HG03432 (cell line): Measurements from ENCODE around the gene SOCS2.
"Not testable (repeated sequence)": the region's sequence is repeated elsewhere in the genome, so short reads cannot be mapped to it uniquely, and the experiment has no call there.

ENCODE experiments used
- ATAC-seq: cut with Tn5 transposase; IDR thresholded peaks from one replicate; pipeline ENCODE4 v1.9.1; 2021; ENCODE audit warnings: mild to moderate bottlenecking, moderate library complexity; ENCODE audit not compliant: unreplicated experiment

Gene SOCS2

DNA sequence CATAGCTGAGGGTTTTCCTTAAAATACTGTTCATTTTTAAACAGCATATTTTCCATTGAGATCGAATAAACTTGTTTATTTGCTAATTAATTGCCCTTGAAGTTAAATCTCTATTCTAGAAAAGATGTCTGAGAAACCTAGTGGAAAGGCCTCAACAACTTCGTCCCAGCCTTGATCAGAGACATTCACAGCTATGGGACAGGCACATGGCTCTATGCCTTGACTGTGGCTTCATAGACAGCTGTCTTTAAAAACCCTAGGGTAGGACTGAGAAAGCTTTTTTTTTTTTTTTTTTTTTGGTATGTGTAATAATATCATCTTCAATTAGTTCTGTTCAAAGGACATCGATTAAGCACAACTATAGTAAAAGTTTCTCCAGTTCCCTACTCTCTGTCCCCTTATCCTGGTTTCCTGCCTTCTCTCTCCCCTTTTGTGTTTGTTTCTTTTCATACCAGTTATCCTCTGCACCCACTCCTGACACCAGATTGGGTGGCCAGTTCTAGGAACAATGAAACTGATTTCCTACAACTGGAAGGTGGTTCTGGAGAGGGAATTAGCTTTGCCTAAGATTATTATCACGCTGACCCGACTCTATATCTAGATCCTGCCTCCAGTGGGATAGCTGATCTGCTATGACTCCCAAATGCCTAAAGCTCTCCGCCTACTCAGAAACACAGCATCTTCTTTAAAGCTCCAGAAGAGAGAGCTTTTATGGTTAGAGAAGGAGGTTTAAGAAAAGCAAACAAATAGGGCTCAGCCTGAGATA lies 20.3 kb downstream of the SOCS2 start:
- ATAC-seq, result no peak

DNA sequence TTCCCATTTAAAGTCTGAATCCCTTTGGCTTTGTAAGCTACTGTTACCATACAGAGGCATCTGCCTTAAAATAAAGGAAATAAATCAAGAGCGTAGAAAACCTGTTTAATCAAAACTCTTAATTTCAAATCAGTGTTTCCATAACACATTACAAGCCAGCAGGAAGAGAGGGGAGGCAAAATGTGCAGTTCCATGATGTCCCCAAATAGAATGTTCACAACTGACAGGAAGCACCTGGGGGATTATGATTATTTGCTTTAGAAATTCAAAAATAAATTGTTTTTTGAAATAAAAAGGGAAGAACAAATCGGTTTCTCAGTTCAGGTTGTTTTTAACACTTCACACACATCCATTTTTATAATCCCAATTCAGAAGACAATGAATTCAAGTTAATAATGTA lies 21.4 kb downstream of the SOCS2 start:
- ATAC-seq, result no peak

DNA sequence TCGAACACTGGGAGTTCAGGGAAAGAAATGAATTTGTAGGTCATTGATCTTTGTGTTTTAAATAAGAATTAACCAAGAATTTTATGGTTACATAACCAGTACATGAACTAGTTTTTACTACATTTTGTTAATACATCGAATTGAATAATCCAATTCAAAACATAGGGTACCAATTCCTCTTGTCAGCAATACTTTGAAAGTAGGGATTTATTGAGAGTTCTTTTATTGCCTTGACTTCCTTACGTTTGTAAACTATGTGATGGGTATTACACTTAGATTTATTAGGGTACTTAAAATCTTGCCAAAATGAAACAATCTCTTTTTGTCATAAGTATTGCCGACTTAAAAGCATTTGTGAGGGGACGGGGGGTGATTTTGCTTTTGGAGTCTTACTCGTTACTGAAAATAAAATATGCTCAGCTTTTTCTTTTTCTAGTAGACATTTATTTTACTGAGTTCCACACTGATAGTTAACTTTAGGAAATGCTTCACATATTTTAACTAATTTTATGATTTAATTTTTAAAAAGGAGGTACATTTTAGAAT lies 22.4 kb downstream of the SOCS2 start:
- ATAC-seq, result no peak

DNA sequence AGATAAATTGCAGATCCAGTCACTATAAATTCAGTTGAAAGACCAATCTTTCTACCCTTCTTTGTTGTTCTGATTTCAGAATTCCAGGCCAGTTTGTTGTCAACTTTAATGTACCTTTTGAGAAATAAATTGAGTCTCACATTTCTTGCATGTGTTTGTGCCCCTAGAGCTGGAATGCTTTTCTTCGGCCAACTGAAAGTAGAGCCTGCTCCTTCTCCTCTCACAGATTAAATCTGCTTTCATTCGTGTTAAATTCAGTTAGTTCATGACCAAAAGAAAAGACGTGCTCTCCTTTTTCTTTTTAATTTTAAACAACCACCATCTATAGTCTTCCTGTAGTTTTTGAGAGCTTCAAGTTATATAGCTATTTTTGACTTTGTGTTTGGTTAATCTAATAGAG lies 22.9 kb downstream of the SOCS2 start:
- no peak for ATAC-seq

DNA sequence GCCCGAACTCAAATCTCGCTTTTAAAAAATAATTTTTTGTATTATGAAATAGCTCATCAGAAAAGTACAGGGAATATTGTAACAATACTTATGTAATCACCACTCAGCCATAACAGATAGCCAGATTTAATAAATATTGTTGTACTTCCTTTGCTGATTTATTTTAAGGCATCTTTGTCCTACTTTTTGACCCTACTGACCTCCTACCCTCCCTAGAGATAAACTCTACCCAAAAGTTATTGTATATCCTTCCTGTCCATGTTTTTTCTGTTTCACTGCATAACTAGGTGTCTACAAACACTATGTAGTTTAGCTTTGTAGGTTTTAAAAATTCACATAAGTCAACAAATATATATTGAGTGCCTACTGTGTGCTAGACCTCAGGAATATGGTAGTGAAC lies 25.1 kb downstream of the SOCS2 start:
- ATAC-seq, result no peak

DNA sequence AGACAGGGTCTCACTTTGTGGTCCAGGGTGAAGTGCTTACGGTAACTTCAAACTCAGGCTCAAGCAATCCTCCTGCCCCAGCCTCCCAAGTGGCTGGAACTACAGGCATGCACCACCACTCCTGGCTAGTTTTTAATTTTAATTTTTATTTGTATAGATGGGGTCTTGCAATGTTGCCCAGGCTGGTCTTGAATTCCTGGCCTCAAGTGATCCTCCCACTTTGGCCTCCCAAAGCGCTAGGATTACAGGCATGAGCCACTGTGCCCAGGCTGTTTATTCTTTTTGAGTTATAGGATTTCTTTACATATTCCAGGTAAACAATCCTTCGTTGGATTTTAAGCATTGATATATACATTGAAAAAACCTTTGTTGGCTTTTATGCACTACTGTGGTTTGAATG lies 26.7 kb downstream of the SOCS2 start:
- ATAC-seq, result no peak

DNA sequence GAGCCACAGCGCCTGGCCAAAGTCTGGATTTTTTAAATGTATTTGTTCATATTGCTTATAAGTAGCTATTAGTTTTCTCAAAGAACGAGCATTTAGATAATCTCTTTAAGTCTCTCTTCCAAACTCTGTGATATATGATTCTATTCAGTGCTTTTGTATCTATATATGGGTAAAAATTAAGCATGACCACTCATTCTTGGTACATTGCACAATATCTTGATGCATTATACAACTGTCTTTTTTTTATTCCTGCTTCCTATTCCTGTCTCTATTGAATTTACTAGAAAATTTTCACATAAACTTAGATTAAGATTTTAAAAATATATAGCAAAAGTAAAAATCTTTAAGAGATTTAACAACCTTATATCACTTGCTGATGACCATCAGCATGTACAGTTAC lies 29.1 kb downstream of the SOCS2 start:
- ATAC-seq, result no peak

DNA sequence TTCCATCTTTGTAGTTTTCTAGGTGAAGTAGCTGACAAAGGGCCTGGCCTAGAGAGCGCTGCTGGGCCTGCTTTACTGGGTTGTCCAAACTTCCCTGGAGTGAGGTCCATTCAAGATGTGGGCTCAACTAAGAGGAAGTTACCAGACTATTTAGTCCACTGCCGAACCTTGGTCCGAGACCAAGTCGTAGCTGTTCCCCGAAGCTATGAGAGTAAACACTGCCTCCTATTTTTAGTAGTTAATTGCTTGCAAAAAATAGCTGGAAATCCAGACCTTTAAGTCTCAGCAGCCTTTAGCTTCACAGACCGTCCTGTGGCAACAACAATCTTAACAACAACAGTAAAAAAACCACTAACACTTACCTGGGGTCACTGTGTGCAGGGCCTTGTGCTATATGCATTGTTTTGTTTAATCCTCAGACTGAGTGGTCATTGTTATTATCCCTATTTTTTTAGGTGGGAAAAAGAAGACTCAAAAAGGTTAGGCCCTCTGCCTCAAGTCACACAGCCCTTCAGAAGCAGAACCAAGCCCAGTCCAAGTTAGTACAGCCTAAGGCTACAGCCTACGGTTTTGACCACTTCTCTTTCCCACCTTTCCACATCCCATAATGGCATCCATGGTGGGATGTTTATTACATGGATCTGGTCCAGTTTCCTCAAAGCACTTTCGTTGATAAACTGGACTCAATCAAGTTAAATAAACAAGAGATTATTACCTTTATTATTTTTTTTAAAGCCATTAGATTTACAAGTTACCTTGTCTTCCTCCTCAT lies 30.6 kb downstream of the SOCS2 start:
- ATAC-seq, result no peak

DNA sequence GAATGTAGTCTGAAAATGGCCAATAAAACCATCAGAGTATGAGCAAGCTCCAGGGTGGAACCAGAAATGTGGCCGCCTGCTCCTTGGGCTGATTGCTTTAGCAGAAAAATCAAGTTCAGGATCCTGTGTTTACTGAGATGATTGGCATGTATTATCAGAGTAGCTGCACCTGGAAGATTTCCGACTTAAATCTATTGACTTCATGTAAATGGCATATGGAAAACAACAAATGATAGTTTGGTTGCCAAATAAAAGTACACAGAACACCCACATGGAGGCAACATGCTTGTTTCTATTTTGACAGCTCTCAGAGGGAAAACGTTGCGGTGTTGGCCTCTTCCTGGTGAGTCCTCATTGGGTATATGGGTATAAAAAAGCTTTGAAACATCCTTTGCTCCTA lies 31.3 kb downstream of the SOCS2 start:
- no peak for ATAC-seq

DNA sequence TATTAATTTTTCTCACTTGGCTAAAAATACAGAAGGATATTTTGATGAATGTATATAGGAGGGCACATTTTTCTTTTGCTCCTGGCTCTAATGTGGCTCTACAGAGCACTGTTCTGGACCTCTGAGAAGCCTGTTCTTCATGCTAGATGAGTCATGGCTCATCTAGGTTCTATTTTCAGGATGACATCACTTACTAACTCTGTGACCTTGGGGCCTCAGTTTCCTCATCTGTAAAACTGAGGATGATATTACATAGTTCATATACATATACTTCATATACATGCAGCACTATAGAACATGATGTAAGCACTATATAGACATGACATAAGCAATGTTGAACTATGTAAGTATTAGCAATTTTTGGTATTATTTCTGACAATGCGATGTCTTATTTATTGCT lies 35.8 kb downstream of the SOCS2 start:
- no peak for ATAC-seq

DNA sequence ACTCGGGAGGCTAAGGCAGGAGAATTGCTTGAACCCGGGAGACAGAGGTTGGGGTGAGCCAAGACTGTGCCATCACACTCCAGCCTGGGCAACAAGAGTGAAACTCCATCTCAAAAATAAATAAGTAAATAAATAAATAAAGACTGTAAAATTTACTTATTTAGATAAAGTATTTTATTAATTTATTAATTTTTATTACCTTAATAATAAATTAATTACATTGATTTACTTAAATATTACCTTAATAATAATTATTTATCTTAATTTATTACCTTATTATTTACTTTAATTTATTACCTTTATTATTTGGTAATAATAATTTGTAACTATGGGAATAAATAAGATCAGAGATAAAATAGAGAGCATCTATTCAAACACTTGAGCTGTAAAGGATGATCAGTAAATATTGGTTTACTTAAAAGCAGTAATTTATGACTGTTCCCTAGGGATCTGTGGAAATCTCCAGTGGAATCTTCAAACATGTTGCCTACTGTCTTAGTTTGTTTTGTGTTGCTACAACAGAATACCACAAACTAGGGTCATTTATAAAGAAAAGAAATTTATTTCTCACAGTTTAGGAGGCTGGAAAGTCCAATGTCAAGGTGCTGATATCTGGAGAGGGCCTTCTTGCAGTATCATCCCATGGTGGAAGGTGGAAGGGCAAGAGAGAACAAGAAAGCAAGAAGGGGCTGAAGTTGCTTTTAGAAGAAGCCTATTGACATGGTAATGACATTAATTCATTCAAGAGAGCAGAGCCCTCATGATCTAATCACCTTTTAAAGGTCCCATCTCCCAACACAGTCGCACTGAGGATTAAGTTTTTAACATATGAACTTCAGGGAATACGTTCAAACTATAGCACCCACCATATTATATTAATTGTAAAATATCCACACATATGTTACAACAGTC lies 37.1 kb downstream of the SOCS2 start:
- no peak for ATAC-seq

DNA sequence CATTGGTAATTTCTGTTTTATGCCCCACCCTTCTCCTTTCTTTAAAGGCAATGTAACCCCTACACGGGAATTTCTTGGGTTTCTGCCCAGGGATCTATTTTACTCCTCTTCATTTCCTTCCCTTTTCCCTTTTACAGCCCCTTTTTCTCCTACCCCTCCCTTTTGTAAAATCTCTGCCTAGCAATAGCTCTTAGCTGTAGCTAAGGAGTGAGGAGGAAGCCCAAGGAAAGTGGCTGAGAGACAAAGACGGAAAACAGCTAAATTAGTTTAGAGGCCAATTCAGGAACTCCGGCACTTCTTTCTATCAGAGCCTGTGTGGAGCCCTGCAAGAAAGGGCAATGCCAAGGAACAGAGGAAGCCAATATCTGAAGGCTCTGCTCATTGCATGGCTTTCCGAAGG lies 40.3 kb downstream of the SOCS2 start:
- ATAC-seq, result no peak

DNA sequence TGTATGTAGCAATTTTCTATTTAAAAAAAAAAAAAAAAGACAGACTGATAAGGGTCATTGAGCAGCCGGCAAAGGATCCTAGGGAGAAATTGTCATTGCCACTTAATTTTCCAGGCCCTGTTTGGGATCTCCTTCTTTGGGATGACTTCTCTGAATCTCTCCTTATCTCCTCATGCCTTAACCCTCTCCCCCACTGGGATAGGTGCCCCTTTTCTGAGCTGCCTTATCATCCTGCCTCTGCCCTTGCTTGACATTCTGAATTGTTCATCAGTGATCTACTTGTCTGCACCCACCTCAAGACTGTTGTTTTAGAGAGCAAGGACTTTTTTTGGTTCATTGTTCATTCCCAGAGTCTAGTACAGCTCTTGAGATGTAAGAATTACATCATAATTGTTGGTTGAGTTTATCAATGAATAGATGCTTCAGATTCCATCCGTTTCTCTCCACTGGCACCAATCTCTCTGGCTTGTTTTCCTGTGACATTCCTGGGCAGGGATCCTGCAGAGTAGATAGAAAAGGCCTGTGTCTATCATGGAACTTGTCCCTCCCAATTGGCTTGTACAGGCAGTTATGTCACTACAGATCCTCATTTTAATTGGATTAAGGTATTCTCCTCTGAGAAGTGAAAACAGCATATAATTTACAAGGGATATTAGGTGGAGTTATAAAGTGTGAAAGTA lies 42.6 kb downstream of the SOCS2 start:
- no peak for ATAC-seq

DNA sequence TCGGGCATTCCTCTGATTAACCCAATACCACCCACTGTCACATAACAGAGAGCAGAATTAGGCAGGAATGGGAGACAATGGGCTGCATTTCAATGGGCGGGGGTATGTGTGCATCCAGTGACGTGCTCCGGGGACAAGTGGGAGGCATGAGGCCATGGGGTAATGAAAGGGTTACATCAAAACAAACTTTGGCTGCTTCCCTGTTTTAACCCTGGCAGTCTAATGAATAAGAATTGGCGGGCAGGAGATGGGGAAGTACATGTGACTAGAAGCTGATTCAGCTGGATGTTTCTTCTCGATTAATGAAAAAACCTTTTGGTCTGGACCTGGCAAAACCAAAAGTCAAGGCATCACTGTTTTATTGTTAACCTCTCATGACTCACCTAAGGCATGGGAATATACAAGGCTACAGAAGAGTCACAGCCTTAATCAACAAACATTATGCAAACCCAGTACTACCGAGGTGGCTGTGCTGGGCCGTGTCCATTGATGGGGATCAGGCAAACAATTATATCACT lies 44.2 kb downstream of the SOCS2 start:
- no peak for ATAC-seq

DNA sequence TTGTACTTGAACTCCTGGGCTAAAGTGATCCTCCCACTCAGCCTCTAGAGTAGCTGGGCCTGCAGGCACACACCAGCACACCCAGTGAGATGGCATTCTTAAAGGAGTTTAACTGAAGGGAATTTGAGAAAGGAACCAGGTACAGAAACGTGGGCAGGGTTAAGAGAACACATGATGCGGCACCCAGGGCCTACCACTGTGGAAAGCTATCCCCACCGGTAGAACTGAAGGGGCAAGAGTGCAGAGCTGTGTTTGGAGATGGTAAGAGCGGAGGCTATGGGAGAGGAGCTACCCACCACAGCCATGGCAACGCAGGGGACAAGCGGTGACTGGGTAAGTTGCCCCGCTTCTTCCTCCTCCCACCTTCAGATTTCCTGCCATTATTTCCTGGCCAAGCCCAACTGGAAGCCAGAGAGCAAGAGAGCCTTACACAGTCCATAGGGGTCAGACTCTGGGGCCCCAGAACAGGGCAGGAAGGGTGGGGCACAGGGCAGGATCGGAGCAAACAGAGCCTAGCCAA lies 46.5 kb downstream of the SOCS2 start:
- ATAC-seq, result no peak

DNA sequence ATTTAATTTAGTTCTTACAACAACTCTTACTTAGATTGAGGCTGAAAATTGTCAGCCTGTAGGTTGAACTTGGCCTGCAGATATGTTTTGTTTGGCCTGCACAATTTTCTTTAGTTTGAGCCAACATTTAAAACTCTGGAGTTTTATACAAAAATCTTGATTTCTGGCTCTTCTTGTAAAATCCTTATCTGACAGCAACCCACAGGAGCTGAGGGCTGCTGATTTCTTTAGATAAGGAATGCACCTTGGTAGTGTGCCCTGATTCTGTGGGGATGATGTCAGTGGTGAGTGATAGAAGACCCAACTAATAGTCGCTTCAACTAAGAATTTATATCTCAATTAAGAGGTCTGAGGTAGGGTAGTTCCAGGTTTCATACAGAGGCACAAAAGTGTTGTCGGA lies 49.5 kb downstream of the SOCS2 start:
- ATAC-seq, result no peak

DNA sequence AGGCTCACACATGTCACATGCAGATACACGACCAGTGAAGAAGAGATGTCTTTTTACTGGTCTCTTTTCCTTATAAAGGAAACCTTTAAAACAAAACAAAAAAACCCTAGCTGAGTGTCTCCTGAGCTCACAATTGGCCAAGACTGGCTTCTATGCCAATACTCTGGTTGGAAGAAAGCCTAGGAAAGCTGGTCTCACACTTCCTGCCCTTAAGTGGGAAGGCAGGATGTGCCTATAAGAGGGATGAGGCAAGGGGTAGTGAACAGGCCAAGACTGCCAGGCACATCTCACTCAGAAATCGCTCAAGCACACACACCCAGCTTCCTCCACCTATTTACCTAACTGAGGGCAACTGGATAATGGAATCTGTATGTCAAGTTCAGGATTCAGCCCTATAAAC lies 50.0 kb downstream of the SOCS2 start:
- ATAC-seq, result no peak

DNA sequence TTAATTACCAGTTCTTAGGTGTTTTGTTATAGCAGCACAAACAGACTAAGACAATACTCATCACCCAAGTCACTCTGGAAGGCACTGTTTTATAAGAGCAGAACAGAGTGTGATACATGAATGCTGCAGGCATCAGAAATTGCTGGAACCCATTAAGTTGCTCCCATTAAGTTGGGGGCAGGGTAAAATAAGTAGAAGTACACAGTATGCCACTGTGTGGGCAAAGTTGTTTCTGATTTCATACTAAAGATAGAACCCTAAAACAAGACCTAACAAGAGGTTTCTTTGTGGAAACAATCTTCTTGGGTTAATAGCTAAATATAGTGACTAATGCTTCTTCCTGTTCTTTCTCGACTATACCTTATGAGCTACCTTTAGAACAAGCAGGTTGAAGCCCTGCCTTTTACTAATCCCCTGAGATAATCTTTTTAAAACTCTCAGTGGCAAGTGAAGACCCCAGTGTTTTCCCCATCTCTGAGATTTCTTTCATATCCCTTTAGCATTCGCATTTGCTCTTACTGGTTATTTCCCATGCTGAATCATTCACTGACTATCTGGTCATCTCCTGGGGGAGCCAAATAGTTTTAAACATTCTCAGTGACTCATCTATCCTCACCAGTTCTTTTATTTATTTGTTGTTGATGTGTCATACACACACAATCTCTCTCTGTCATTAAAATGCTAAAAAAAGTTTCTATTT lies 52.3 kb downstream of the SOCS2 start:
- peak; percentile 82 for ATAC-seq

DNA sequence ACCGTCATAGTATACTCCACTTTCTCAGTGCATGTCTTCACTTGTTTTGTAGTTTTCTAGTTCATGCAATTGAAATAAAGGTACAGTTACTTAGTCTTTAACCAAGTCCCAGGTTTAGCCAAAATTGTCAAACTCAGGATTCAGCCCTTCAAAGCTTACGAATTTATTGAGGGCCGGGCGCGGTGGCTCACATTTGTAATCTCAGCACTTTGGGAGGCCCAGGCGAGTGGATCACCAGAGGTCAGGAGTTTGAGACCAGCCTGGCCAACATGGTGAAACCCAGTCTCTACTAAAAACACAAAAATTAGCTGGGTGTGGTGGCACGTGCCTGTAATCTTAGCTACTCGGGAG lies 52.8 kb downstream of the SOCS2 start:
- not testable (repeated sequence) for ATAC-seq

DNA sequence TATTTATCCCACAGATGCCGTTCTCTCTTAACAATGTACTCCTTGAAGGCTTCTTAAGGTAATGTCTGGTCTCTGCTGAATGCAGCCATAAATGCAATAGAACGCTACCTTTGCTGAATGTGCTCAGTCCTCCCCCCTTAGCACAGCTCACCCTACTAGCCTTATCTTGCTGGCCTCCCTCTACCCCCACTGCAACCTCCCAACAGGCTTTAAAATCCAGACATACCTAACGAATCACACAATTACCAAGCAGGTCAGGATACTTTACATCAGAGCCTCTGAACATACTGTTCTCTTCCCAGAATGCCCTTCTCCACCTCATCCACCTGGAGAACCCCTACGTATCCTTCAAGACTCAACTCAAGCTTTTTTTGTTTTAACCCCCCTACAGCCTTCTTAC lies 53.7 kb downstream of the SOCS2 start:
- no peak for ATAC-seq
